GM12872 (cell line): ENCODE measurements around the gene CALHM3.

ENCODE experiments used
- CTCF ChIP-seq: IDR thresholded peaks from 3 replicates; pipeline ENCODE4 v1.5.1; 2011; ENCODE audit warnings: low read depth, mild to moderate bottlenecking, low read length, moderate library complexity; ENCODE audit not compliant: insufficient read depth

Gene CALHM3

GRCh38 chr10:103473261-103473671 is 5.8 kb downstream of the CALHM3 start:
- TF ChIP-seq CTCF: no peak

DNA sequence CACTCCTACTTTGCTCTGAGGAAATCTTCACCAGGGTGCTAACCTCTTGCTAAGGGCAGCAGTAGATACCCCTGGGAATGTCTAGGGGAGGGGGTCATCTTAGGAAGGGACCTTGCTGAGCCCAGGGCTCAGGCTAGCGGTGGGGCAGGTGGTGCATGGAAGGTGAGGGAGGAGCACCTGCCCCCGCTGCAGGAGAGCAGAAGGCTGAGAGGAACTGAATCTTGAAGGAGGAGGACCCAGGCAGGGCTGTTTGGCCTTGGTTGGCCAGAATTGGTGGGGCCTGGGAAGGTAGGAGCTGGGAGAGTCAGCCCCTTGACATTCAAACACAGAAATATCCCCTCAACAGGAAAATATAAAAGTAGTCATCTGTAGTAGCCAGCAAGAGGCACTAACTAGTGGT is 7.0 kb downstream of the CALHM3 start:
- TF ChIP-seq CTCF: no peak

DNA sequence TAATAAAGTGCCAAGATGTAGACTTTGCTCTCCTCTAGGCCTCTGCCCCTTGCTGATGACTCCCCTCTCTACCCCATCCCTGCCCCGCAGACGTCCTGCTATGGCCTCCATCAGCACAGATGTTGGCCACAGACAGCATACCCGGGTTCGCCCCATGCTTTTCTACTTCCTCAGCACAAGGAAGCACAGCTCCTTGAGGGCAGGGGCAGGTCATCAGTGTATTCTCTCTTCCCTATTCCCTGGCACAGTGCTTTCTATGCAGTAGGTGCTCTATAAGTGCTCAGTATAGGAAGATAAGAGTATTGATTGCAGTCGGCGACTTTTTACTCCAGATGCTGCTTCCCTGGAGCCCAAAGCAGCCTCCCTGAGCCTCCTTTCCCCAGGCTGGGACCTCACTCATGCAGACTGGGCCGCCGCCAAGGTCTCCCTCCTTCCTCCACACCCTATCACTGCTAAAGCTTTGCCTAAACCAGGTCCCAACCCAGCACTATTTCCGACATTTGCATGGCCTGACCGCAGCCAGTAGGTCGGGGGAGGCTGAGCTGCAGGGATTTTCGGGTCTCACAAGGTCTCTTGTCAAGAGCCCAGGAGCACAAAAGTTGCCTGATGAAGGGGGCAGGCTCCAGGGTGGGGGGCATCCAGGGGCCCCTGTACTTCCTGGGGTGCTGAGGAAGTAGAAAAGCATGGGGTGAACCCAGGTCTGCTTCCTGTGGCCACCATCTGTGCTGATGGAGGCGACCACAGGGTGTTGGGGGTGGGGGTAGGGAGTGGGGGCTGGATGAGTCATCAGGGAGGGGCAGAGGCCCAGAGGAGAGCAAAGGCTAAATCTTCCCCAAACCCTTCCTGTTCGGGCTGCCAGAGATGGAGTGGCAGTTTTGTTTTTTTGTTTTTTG is 8.0 kb downstream of the CALHM3 start:
- TF ChIP-seq CTCF: no peak

DNA sequence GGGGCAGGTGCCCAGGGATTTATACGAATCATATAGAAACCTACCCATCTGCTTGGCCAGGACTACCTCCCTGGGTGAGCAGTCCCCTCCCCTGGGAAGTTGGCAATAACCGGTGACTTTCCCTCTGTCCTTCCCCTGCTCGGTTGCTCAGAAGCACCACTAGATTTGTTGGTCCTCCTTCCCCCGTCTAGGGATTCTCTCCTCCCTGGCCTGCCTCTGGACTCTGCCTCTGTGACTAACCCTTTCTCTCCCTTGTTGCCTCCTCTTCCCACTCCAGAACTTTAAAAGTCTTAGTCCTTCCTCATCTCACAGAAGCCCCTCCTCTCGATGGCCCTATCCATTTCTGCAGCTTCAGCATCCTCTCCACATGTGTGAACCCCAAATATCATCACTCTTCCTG is 9.8 kb downstream of the CALHM3 start:
- TF ChIP-seq CTCF: no peak

DNA sequence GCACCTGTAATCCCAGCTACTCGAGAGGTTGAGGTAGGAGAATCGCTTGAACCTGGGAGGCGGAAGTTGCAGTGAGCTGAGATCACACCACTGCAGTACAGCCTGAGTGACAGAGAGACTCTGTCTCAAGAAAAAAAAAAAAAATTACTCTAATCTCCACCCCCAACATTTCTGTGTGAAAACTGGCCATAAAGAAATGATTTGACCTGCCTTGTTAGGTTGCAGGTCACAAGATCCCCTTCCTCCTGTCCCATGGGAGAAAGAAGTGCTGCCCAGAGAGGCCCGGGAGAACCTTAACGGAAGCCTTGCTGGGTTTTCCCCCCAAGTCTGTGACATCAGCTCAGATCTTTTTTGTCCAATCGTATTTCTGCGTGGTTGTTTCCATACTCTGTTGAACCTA is 11.6 kb downstream of the CALHM3 start:
- no peak for TF ChIP-seq CTCF

DNA sequence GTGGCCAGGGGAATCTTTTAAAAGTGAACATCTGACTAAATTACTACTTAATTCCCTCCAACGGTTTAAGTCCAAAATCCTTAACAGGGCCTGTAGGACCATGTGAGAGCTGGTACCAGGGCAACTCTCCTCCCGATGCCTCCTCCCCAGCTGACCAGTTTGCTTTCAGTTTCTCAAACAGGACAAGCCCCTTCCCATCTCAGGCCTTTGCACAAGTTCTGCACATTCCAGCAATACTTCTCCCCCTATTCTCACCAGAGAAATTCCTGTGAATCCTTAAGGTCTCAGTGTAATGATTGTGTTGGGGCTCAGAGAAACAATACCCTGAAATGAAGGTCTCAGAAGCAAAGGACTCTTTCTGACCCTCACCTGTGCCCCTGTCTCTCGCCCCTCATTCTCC is 12.3 kb downstream of the CALHM3 start:
- TF ChIP-seq CTCF: no peak

- no peak for TF ChIP-seq CTCF
These were observed 13.4 kb downstream of the CALHM3 start for GRCh38 chr10:103465411-103466179.
